SU-DHL-6 (cell line): ENCODE measurements around the gene SH3GL1.

Experiments used
- H2AFZ ChIP-seq: fragments of 200-600 bp; sonication (generic); 2 replicates; pipeline ENCODE4 v1.6.1; 2014; ENCODE audit warnings: low read depth, mild to moderate bottlenecking, moderate library complexity, mixed read lengths, antibody characterized with exemption, low read length; ENCODE audit not compliant: severe bottlenecking
- H3F3A ChIP-seq: fragments of 200-600 bp; shearing (Covaris generic); 2 replicates; pipeline ENCODE4 v1.6.0; 2016; ENCODE audit warnings: antibody characterized with exemption, mild to moderate bottlenecking; ENCODE audit not compliant: insufficient read depth
- H3K27ac ChIP-seq: fragments of 200-600 bp; sonication (generic); 2 replicates; pipeline ENCODE4 v1.5.1; 2016; ENCODE audit warnings: low read depth, mild to moderate bottlenecking, low read length, moderate library complexity, mixed read lengths
- H3K27me3 ChIP-seq: fragments of 200-600 bp; sonication (generic), shearing (Covaris generic); 2 replicates; pipeline ENCODE4 v1.6.0; 2014; ENCODE audit warnings: mild to moderate bottlenecking, low read length
- H3K36me3 ChIP-seq: fragments of 200-600 bp; sonication (generic); 2 replicates; pipeline ENCODE4 v1.6.1; 2014; ENCODE audit warnings: mild to moderate bottlenecking, low read length, mixed read lengths
- H3K4me2 ChIP-seq: fragments of 300-600, 200-600 bp; shearing (Covaris generic), sonication (generic); 2 replicates; pipeline ENCODE4 v1.6.0; 2014; ENCODE audit warnings: low read length, low read depth, mild to moderate bottlenecking; ENCODE audit not compliant: poor library complexity, severe bottlenecking
- H3K4me3 ChIP-seq: fragments of 200-600 bp; sonication (generic); 2 replicates; pipeline ENCODE4 v1.5.1; 2014; ENCODE audit warnings: antibody characterized with exemption, low read length, mild to moderate bottlenecking, mixed read lengths; ENCODE audit not compliant: insufficient read depth, poor library complexity, severe bottlenecking
- H3K79me2 ChIP-seq: fragments of 200-600 bp; sonication (generic); 2 replicates; pipeline ENCODE4 v1.6.1; 2014; ENCODE audit warnings: mild to moderate bottlenecking, low read length, moderate library complexity; ENCODE audit not compliant: insufficient read depth
- H3K9ac ChIP-seq: fragments of 200-600 bp; sonication (generic); 2 replicates; pipeline ENCODE4 v1.7.0; 2014; ENCODE audit warnings: mild to moderate bottlenecking, low read length
- H3K9me2 ChIP-seq: fragments of 200-600 bp; sonication (generic); replicated peaks from 2 replicates; pipeline ENCODE4 v1.6.1; 2014; ENCODE audit warnings: low read length; ENCODE audit not compliant: insufficient read depth
- H3K9me3 ChIP-seq: fragments of 200-600 bp; sonication (generic); 2 replicates; pipeline ENCODE4 v1.6.1; 2014; ENCODE audit warnings: low read length, mixed read lengths; ENCODE audit not compliant: insufficient read depth
- H4K20me1 ChIP-seq: fragments of 200-600 bp; sonication (generic); 2 replicates; pipeline ENCODE4 v1.6.1; 2014; ENCODE audit warnings: low read depth, mild to moderate bottlenecking, antibody characterized with exemption, low read length, moderate library complexity, mixed read lengths
- CTCF ChIP-seq: fragments of 200-600 bp; sonication (generic); IDR thresholded peaks from one replicate; pipeline ENCODE4 v1.5.1; 2017; ENCODE audit warnings: antibody characterized with exemption, mild to moderate bottlenecking, low read length, moderate library complexity; ENCODE audit not compliant: insufficient read depth, poor library complexity, severe bottlenecking
- EZH2phosphoT487 ChIP-seq: fragments of 200-600 bp; sonication (generic), shearing (Covaris generic); conservative IDR thresholded peaks from 2 replicates; pipeline ENCODE4 v1.6.1; 2018; ENCODE audit warnings: mild to moderate bottlenecking, antibody characterized with exemption, low read length, moderate library complexity, mixed read lengths

SH3GL1 gene

GRCh38 chr19:4390567-4391305 is 9.6 kb downstream of the SH3GL1 start:
- Histone ChIP-seq H2AFZ (no peak overlapping the region), H3K4me3 (no peak overlapping the region), H3F3A (no peaks in the 10 kb centered on the region), H3K9ac (no peak overlapping the region), H3K9me3 (no peaks in the 10 kb centered on the region), H4K20me1 (no peaks in the 10 kb centered on the region; the same call in 1 of the 2 replicates), H3K27me3 (no peaks in the 10 kb centered on the region), H3K27ac (no peak overlapping the region), H3K36me3 (no peaks in the 10 kb centered on the region), H3K79me2 (peaks cover 88% of the 10 kb centered on the region), H3K9me2 (no peaks in the 10 kb centered on the region), H3K4me2 (no peak overlapping the region)
- no peak for TF ChIP-seq CTCF
- TF ChIP-seq EZH2phosphoT487: no peak

- Histone ChIP-seq H4K20me1 (no peaks in the 10 kb centered on the region; the same call in 1 of the 2 replicates), H3K79me2 (peaks cover 89% of the 10 kb centered on the region), H3K9me3 (no peaks in the 10 kb centered on the region), H3F3A (no peaks in the 10 kb centered on the region), H2AFZ (no peak overlapping the region), H3K27me3 (no peaks in the 10 kb centered on the region), H3K36me3 (no peaks in the 10 kb centered on the region), H3K4me2 (no peak overlapping the region), H3K27ac (no peak overlapping the region), H3K9me2 (no peaks in the 10 kb centered on the region), H3K9ac (no peak overlapping the region), H3K4me3 (no peak overlapping the region)
- TF ChIP-seq EZH2phosphoT487 (no peak), CTCF (no peak)
Observed at GRCh38 chr19:4390017-4390566, 10.3 kb downstream of the SH3GL1 start.

GRCh38 chr19:4389511-4390016 is 10.8 kb downstream of the SH3GL1 start:
- H2AFZ ChIP-seq: no peak overlapping the region
- no peaks in the 10 kb centered on the region; the same call in 1 of the 2 replicates for H4K20me1 ChIP-seq
- no peak overlapping the region for H3K9ac ChIP-seq
- peaks cover 88% of the 10 kb centered on the region for H3K79me2 ChIP-seq
- H3K27me3 ChIP-seq: no peaks in the 10 kb centered on the region
- no peak overlapping the region for H3K4me3 ChIP-seq
- no peaks in the 10 kb centered on the region for H3K9me2 ChIP-seq
- H3K27ac ChIP-seq: no peak overlapping the region
- no peak for TF ChIP-seq CTCF
- H3K36me3 ChIP-seq: no peaks in the 10 kb centered on the region
- H3K4me2 ChIP-seq: no peak overlapping the region
- H3F3A ChIP-seq: no peaks in the 10 kb centered on the region
- no peaks in the 10 kb centered on the region for H3K9me3 ChIP-seq
